H1 (cell line): Measurements from ENCODE around the gene LRRC49.

Experiments
- GABPA ChIP-seq: IDR thresholded peaks from 2 replicates; pipeline ENCODE4 v1.6.1; 2011; ENCODE audit warnings: mild to moderate bottlenecking, low read length, moderate library complexity, borderline replicate concordance; ENCODE audit not compliant: insufficient read depth
- JUND ChIP-seq: IDR thresholded peaks from 2 replicates; pipeline ENCODE4 v1.6.1; 2011; ENCODE audit warnings: mild to moderate bottlenecking, improper control_type of control experiment, low read length
- POLR2A ChIP-seq, 2 experiments: IDR thresholded peaks; 1 replicate in 1 of 2; 2 replicates in 1 of 2; pipeline ENCODE4 v1.6.1; 2011; ENCODE audit warnings: low read depth in 2 of 2, low read length in 2 of 2, mild to moderate bottlenecking in 2 of 2; ENCODE audit errors: control extremely low read depth in 1 of 2
- TAF1 ChIP-seq: IDR thresholded peaks from 2 replicates; pipeline ENCODE4 v1.6.1; 2011; ENCODE audit warnings: mild to moderate bottlenecking, low read depth, low read length

DNA sequence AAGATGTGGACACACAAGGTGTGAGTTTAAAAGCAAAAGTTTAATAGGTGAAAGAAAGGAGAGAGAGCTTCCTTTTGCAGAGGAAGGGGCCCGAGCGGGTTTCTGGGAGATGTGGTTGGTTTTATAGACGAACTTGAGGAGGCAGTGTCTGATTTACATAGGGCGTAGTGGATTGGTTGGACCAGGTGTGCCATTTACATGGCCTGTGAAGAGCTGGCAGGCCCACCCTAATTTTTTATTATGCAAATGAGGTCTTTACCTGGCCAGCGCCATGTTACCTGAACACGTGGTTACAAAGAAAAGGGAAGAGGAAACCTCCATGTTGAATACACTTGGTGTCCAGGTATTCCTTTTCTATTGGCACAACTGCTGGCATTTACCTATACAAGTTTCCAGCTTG lies 179.8 kb downstream of the LRRC49 start:
- TF ChIP-seq GABPA, result no peak
- no peak for TF ChIP-seq JUND
- TF ChIP-seq TAF1, result no peak
- TF ChIP-seq POLR2A (IDR thresholded peaks at IDR 0.05; ENCODE audit: control extremely low read depth in 1 of 2, low read depth in 2 of 2, low read length in 2 of 2), result no peak
